Epidermal melanocyte (primary cell): ENCODE results near the gene WDR81.

Experiments used
- DNase-seq: peaks from one replicate; pipeline ENCODE4 v3.0.0; 2011; ENCODE audit warnings: low spot score; ENCODE audit not compliant: insufficient read length

Gene WDR81

GRCh38 chr17:1776857-1777256 is 52.4 kb downstream of the WDR81 start:
- no peak for DNase-seq

GRCh38 chr17:1779571-1780131 is 55.1 kb downstream of the WDR81 start:
- peak; percentile 98 for DNase-seq

- no peak for DNase-seq
Observed at GRCh38 chr17:1782171-1782567, 57.7 kb downstream of the WDR81 start.

- DNase-seq = no peak
Observed at GRCh38 chr17:1783271-1783670, 58.8 kb downstream of the WDR81 start.

GRCh38 chr17:1783834-1784611 is 59.5 kb downstream of the WDR81 start:
- DNase-seq = peak; percentile 50

GRCh38 chr17:1785930-1786329 is 61.4 kb downstream of the WDR81 start:
- DNase-seq = no peak

- no peak for DNase-seq
Observed at GRCh38 chr17:1786708-1787107, 62.2 kb downstream of the WDR81 start.

GRCh38 chr17:1787301-1787902 is 62.9 kb downstream of the WDR81 start:
- DNase-seq = peak; percentile 84
